ENCODE measurements around the gene KRTAP19-2. TPM values are rescaled to one million over a fixed set of nuclear protein-coding genes. Genes with fewer than 3 reads are reported as not detected.
A peak's percentile ranks its signal among the peaks of the same experiment; 100 is the strongest.

The KRTAP19-2 gene
- total RNA-seq, 2 donors from 2014 or later = not detected

GRCh38 chr21:30479259-30479658, 8.0 kb downstream of the KRTAP19-2 start:
- H3K9me3 ChIP-seq = no peaks in the 10 kb centered on the region
- H3K4me3 ChIP-seq = no peak overlapping the region
- H3K27ac ChIP-seq = no peak overlapping the region
- intact Hi-C loops (cut with DNase I) = no loop called here
- H3K4me1 ChIP-seq = no peaks in the 10 kb centered on the region
- H3K36me3 ChIP-seq (replicated peaks in 1 of 2; ENCODE audit: insufficient read depth in 1 of 2, low read depth in 2 of 2) = no peaks in the 10 kb centered on the region
- no peaks in the 10 kb centered on the region for H3K27me3 ChIP-seq
- 40 to 46% methylated on average over 4 of the region's 4 CpGs for WGBS, 2 donors
- no peak for TF ChIP-seq CTCF (IDR thresholded peaks at IDR 0.05)
- TF ChIP-seq POLR2A (IDR thresholded peaks at IDR 0.05) = no peak
- no peak for DNase-seq
- no peak for ATAC-seq

GRCh38 chr21:30478004-30478403, 9.2 kb downstream of the KRTAP19-2 start:
- Histone ChIP-seq H3K27ac (no peak overlapping the region), H3K4me1 (no peaks in the 10 kb centered on the region), H3K4me3 (no peak overlapping the region), H3K27me3 (no peaks in the 10 kb centered on the region), H3K36me3 (replicated peaks in 1 of 2; ENCODE audit: insufficient read depth in 1 of 2, low read depth in 2 of 2) (no peaks in the 10 kb centered on the region), H3K9me3 (no peaks in the 10 kb centered on the region)
- no peak for DNase-seq
- intact Hi-C loops (cut with DNase I) = no loop called here
- TF ChIP-seq CTCF (IDR thresholded peaks at IDR 0.05) = no peak
- no peak for TF ChIP-seq POLR2A (IDR thresholded peaks at IDR 0.05)
- ATAC-seq = no peak
- WGBS, 2 donors = 15 to 20% methylated on average over 3 of the region's 3 CpGs

GRCh38 chr21:30468900-30469714, 18.1 kb downstream of the KRTAP19-2 start:
- intact Hi-C loops (cut with DNase I) = no loop called here
- TF ChIP-seq CTCF (IDR thresholded peaks at IDR 0.05) (no peak), POLR2A (IDR thresholded peaks at IDR 0.05) (no peak)

GRCh38 chr21:30463713-30464112, 23.5 kb downstream of the KRTAP19-2 start:
- TF ChIP-seq CTCF (IDR thresholded peaks at IDR 0.05) (peak in 4 of 7 experiments; percentile 26 to 36 (median 32)), POLR2A (IDR thresholded peaks at IDR 0.05) (no peak)
- no peak for DNase-seq

More at GRCh38 chr21:30468900-30469714, 18.1 kb downstream of the KRTAP19-2 start:
- no peaks in the 10 kb centered on the region for H3K36me3 ChIP-seq (replicated peaks in 1 of 2; ENCODE audit: insufficient read depth in 1 of 2, low read depth in 2 of 2)
- H3K27me3 ChIP-seq = no peaks in the 10 kb centered on the region
- no peak overlapping the region for H3K27ac ChIP-seq
- DNase-seq (no peak), ATAC-seq (no peak)
- H3K9me3 ChIP-seq = no peaks in the 10 kb centered on the region
- no peak overlapping the region for H3K4me3 ChIP-seq
- 47 to 67% methylated on average over 6 of the region's 6 CpGs for WGBS, 2 donors
- H3K4me1 ChIP-seq = no peaks in the 10 kb centered on the region

GRCh38 chr21:30448514-30448913, 38.7 kb downstream of the KRTAP19-2 start:
- no peaks in the 10 kb centered on the region for H3K4me1 ChIP-seq
- WGBS, 2 donors = 77 to 85% methylated on average over 3 of the region's 3 CpGs
- TF ChIP-seq CTCF (IDR thresholded peaks at IDR 0.05) = no peak
- TF ChIP-seq POLR2A (IDR thresholded peaks at IDR 0.05) = no peak
- H3K27ac ChIP-seq = no peak overlapping the region
- no peaks in the 10 kb centered on the region for H3K9me3 ChIP-seq
- ATAC-seq (no peak), DNase-seq (no peak)
- H3K4me3 ChIP-seq = no peak overlapping the region
- intact Hi-C loops (cut with DNase I) = no loop called here
- no peaks in the 10 kb centered on the region for H3K27me3 ChIP-seq
- no peaks in the 10 kb centered on the region for H3K36me3 ChIP-seq (replicated peaks in 1 of 2; ENCODE audit: insufficient read depth in 1 of 2, low read depth in 2 of 2)

More at GRCh38 chr21:30463713-30464112, 23.5 kb downstream of the KRTAP19-2 start:
- no peak for ATAC-seq
- Histone ChIP-seq H3K36me3 (replicated peaks in 1 of 2; ENCODE audit: insufficient read depth in 1 of 2, low read depth in 2 of 2) (no peaks in the 10 kb centered on the region), H3K9me3 (no peaks in the 10 kb centered on the region), H3K27ac (no peak overlapping the region), H3K4me3 (no peak overlapping the region), H3K4me1 (no peaks in the 10 kb centered on the region), H3K27me3 (no peaks in the 10 kb centered on the region)
- intact Hi-C loops (cut with DNase I) = no loop called here
- 23 to 32% methylated on average over 3 of the region's 3 CpGs for WGBS, 2 donors
